Measurements from ENCODE around the gene PRR23A.

DNA sequence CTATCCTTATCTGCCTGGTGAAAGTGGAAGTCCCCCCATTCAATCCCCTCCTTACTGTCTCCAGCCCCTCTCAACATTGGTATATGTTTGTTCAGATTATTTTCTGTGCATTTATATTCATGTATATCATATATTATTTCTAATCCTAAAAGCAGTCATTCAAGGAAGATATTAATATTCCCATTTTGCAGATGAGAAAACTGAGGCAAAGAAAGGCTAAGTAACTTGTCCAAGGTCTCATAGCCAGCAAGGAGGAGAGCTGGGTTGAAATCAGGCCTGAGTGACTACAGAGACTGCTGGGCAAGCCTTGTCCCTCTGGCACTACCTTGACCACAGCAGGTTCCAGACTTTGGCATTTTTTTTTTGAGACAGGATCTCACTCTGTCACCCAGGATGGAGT, 30.0 kb downstream of the PRR23A start:
- no peak for TF ChIP-seq EZH2phosphoT487 (IDR thresholded peaks at IDR 0.05; ENCODE audit: borderline replicate concordance, low read depth, low read length)
- TF ChIP-seq, protein P1, sequence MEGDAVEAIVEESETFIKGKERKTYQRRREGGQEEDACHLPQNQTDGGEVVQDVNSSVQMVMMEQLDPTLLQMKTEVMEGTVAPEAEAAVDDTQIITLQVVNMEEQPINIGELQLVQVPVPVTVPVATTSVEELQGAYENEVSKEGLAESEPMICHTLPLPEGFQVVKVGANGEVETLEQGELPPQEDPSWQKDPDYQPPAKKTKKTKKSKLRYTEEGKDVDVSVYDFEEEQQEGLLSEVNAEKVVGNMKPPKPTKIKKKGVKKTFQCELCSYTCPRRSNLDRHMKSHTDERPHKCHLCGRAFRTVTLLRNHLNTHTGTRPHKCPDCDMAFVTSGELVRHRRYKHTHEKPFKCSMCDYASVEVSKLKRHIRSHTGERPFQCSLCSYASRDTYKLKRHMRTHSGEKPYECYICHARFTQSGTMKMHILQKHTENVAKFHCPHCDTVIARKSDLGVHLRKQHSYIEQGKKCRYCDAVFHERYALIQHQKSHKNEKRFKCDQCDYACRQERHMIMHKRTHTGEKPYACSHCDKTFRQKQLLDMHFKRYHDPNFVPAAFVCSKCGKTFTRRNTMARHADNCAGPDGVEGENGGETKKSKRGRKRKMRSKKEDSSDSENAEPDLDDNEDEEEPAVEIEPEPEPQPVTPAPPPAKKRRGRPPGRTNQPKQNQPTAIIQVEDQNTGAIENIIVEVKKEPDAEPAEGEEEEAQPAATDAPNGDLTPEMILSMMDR (conservative IDR thresholded peaks at IDR 0.05; ENCODE audit: low read length): no peak

Data from OCI-LY7 (cell line).